T-cell (primary cell): ENCODE results near the gene ZNF646. TPM values are rescaled to one million over a fixed set of nuclear protein-coding genes. Genes with fewer than 3 reads are reported as not detected.

ENCODE experiments used
- ATAC-seq, 4 experiments: fragments of 200-7000 bp in 3 of 4; fragments of 150-1000 bp in 1 of 4; cut with Tn5 transposase; replicated peaks in 1 of 4; 1 replicate in 3 of 4; 2 replicates in 1 of 4; pipeline ENCODE4 v1.10.0; 2021; ENCODE audit warnings: moderate library complexity in 3 of 4, mild to moderate bottlenecking in 2 of 4, moderate number of reproducible peaks in 1 of 4
- CTCF ChIA-PET, 2 donors: fragments of 300-600 bp; sonication (Branson Sonifier 250); formaldehyde crosslinking; loops; one replicate each; lab custom pipeline; 2022; ENCODE audit warnings: antibody characterized with exemption in 2 of 2; lab: Charles Lee
- POLR2A ChIA-PET, 2 donors: fragments of 300-600 bp; sonication (Branson Sonifier 250); formaldehyde crosslinking; loops; one replicate each; lab custom pipeline; 2022; ENCODE audit warnings: antibody characterized with exemption in 2 of 2; lab: Charles Lee
- DNase-seq, 35 experiments: peaks; one replicate each; pipeline versions ENCODE4 v3.0.0 to v3.0.0-alpha.2; 2013 to 2023
- H3K27ac ChIP-seq: one replicate; pipeline ENCODE4 v1.5.1; 2013; ENCODE audit warnings: low read length
- H3K27me3 ChIP-seq, 2 experiments: replicated peaks in 1 of 2; 1 replicate in 1 of 2; 2 replicates in 1 of 2; pipeline versions ENCODE4 v1.6.1 to v1.7.0; 2013; ENCODE audit warnings: low read length in 1 of 2, mixed read lengths in 1 of 2; ENCODE audit not compliant: control insufficient read depth in 2 of 2, insufficient read depth in 2 of 2; ENCODE audit errors: extremely low read depth in 1 of 2
- H3K36me3 ChIP-seq, 2 donors: 1 replicate in 1 of 2; 2 replicates in 1 of 2; pipeline versions ENCODE4 v1.6.1 to v1.7.0; 2013; ENCODE audit warnings: low read length in 1 of 2; ENCODE audit not compliant: control insufficient read depth in 2 of 2, insufficient read depth in 1 of 2; ENCODE audit errors: extremely low read depth in 1 of 2
- H3K4me1 ChIP-seq, 2 experiments: 1 replicate in 1 of 2; 2 replicates in 1 of 2; pipeline versions ENCODE4 v1.6.1 to v1.7.0; 2013; ENCODE audit warnings: low read length in 2 of 2, mixed read lengths in 1 of 2; ENCODE audit not compliant: insufficient read depth in 2 of 2, control insufficient read depth in 1 of 2; ENCODE audit errors: extremely low read depth in 1 of 2
- H3K4me3 ChIP-seq, 2 donors: 1 replicate in 1 of 2; 2 replicates in 1 of 2; pipeline versions ENCODE4 v1.5.1 to v1.7.0; 2013; ENCODE audit warnings: mild to moderate bottlenecking in 2 of 2, low read length in 1 of 2, moderate library complexity in 1 of 2; ENCODE audit not compliant: control insufficient read depth in 1 of 2; ENCODE audit errors: extremely low read depth in 1 of 2
- H3K9me3 ChIP-seq: 2 replicates; pipeline ENCODE4 v1.7.0; 2013
- H3K27ac Mint-ChIP-seq, 2 donors: one replicate each; pipeline ENCODE4 v1.8.0; 2020 to 2021; ENCODE audit warnings: mild to moderate bottlenecking in 2 of 2, mixed read lengths in 2 of 2
- H3K27me3 Mint-ChIP-seq, 2 donors: one replicate each; pipeline ENCODE4 v1.8.0; 2021 to 2022; ENCODE audit warnings: mixed read lengths in 2 of 2
- H3K36me3 Mint-ChIP-seq: one replicate; pipeline ENCODE4 v1.8.0; 2021; ENCODE audit warnings: mixed read lengths
- H3K4me1 Mint-ChIP-seq, 3 donors: one replicate each; pipeline ENCODE4 v1.8.0; 2020 to 2022; ENCODE audit warnings: mixed read lengths in 3 of 3, mild to moderate bottlenecking in 1 of 3
- H3K4me3 Mint-ChIP-seq, 3 donors: one replicate each; pipeline ENCODE4 v1.8.0; 2020 to 2022; ENCODE audit warnings: mild to moderate bottlenecking in 3 of 3, mixed read lengths in 3 of 3, moderate library complexity in 3 of 3
- H3K9me3 Mint-ChIP-seq, 3 donors: one replicate each; pipeline ENCODE4 v1.8.0; 2020 to 2022; ENCODE audit warnings: mixed read lengths in 3 of 3
- WGBS: methylation state at CpG from one replicate; pipeline ENCODE4 v1.1.5; 2013; ENCODE audit warnings: missing lambda C conversion rate; ENCODE audit not compliant: insufficient coverage; 5-methylcytosine and 5-hydroxymethylcytosine counted together
- total RNA-seq, 35 experiments: library from RNA in 6 of 35; stranded (reverse) in 6 of 35; fragments of 120-200 nt in 1 of 35; gene quantifications; one replicate each; pipeline versions ENCODE4 v1.2.1 to v1.2.4 and lab custom pipeline; 2013 to 2026

The ZNF646 gene
- total RNA-seq, 5 donors from 2014 or later (not counting 1 experiment from before 2014, with no cell fraction given), result 21.1 to 47.7 (median 44.1) TPM

- DNase-seq, result no peak
- H3K36me3 Mint-ChIP-seq, result peaks cover 20% of the 10 kb centered on the region
- H3K9me3 ChIP-seq, result no peaks in the 10 kb centered on the region
- CTCF ChIA-PET, result no interaction called here
- ATAC-seq, result no peak
- H3K27ac ChIP-seq, result no peak overlapping the region
- H3K4me1 ChIP-seq, result peaks cover 4 to 23% of the 10 kb centered on the region in 2 experiments
- peaks cover 5 to 17% (median 14%) of the 10 kb centered on the region in 3 donors for H3K4me1 Mint-ChIP-seq
- no peak overlapping the region for H3K4me3 ChIP-seq
- H3K36me3 ChIP-seq, result peaks cover 12 to 31% of the 10 kb centered on the region in 2 donors
- H3K9me3 Mint-ChIP-seq, result no peaks in the 10 kb centered on the region
- 86% methylated on average over 1 of the region's 2 CpGs for WGBS
- POLR2A ChIA-PET, result no interaction called here
- peak overlapping the region in 1 of 2 donors; percentile 11 for H3K27ac Mint-ChIP-seq
- no peaks in the 10 kb centered on the region for H3K27me3 ChIP-seq
- H3K27me3 Mint-ChIP-seq, result no peaks in the 10 kb centered on the region
- no peak overlapping the region for H3K4me3 Mint-ChIP-seq
Observed at GRCh38 chr16:31112711-31113110, 38.5 kb downstream of the ZNF646 start.

- POLR2A ChIA-PET, result interaction anchor here in 1 of 2 donors (0.6 kb wide), 1 partner anchor 22 kb away, joined by 3 read pairs; the partner anchor contains the start of gene PRSS8
- H3K4me1 ChIP-seq, result peaks cover 9 to 24% of the 10 kb centered on the region in 2 experiments
- no peak for DNase-seq
- Mint-ChIP-seq H3K9me3 (no peaks in the 10 kb centered on the region), H3K4me3 (peak overlapping the region in 1 of 3 donors; percentile 9), H3K27ac (peak overlapping the region in 1 of 2 donors; percentile 68), H3K4me1 (peaks cover 6 to 19% (median 15%) of the 10 kb centered on the region in 3 donors), H3K27me3 (no peaks in the 10 kb centered on the region), H3K36me3 (peaks cover 20% of the 10 kb centered on the region)
- ATAC-seq, result no peak
- H3K27me3 ChIP-seq, result no peaks in the 10 kb centered on the region
- H3K27ac ChIP-seq, result no peak overlapping the region
- CTCF ChIA-PET, result interaction anchor here in 1 of 2 donors (0.6 kb wide), 1 partner anchor 10 kb away, joined by 5 read pairs; no protein-coding TSS in a partner anchor
- 63% methylated on average over 2 of the region's 5 CpGs for WGBS
- no peak overlapping the region for H3K4me3 ChIP-seq
- H3K36me3 ChIP-seq, result peaks cover 12 to 31% of the 10 kb centered on the region in 2 donors
- no peaks in the 10 kb centered on the region for H3K9me3 ChIP-seq
Observed at GRCh38 chr16:31113121-31114120, 39.2 kb downstream of the ZNF646 start.

- peaks cover 20% of the 10 kb centered on the region for H3K36me3 Mint-ChIP-seq
- H3K27ac Mint-ChIP-seq, result peak overlapping the region in 1 of 2 donors; percentile 64
- no peaks in the 10 kb centered on the region for H3K9me3 Mint-ChIP-seq
- Histone ChIP-seq H3K36me3 (peaks cover 12 to 39% of the 10 kb centered on the region in 2 donors), H3K4me3 (no peak overlapping the region), H3K27me3 (no peaks in the 10 kb centered on the region), H3K27ac (no peak overlapping the region), H3K9me3 (no peaks in the 10 kb centered on the region), H3K4me1 (peaks cover 6 to 24% of the 10 kb centered on the region in 2 experiments)
- H3K4me3 Mint-ChIP-seq, result no peak overlapping the region
- CTCF ChIA-PET, result interaction anchor here in 1 of 2 donors (0.6 kb wide), 1 partner anchor 11 kb away, joined by 5 read pairs; no protein-coding TSS in a partner anchor
- H3K4me1 Mint-ChIP-seq, result peaks cover 15 to 26% (median 20%) of the 10 kb centered on the region in 3 donors
- DNase-seq (no peak), ATAC-seq (no peak)
- H3K27me3 Mint-ChIP-seq, result no peaks in the 10 kb centered on the region
- POLR2A ChIA-PET, result no interaction called here
- WGBS, result 100% methylated on average over 2 of the region's 8 CpGs
Observed at GRCh38 chr16:31114468-31114867, 40.2 kb downstream of the ZNF646 start.

- no peaks in the 10 kb centered on the region for H3K9me3 ChIP-seq
- H3K4me1 ChIP-seq, result peaks cover 6 to 23% of the 10 kb centered on the region in 2 experiments
- POLR2A ChIA-PET, result interaction anchor here (0.5 to 1.6 kb wide), 15 partner anchors 8 to 1108 kb away, joined by 3 to 16 read pairs (median 3); partner anchors contain the start of genes BCKDK (in 1 of the 2), FUS (in 1 of the 2), ZNF267 (in 1 of the 2) and ZNF646 (in 1 of the 2)
- peaks cover 20% of the 10 kb centered on the region for H3K36me3 Mint-ChIP-seq
- CTCF ChIA-PET, result interaction anchor here (0.6 to 1.8 kb wide), 12 partner anchors 11 to 1075 kb away, joined by 3 to 28 read pairs (median 4); partner anchors contain the start of genes ARMC5 (in 1 of the 2), ZNF646 (in 1 of the 2) and ZNF668 (in 1 of the 2)
- H3K9me3 Mint-ChIP-seq, result no peaks in the 10 kb centered on the region
- ATAC-seq (peak; percentile 92 to 97 (median 95)), DNase-seq (peak; percentile 93 to 98 (median 96))
- peak within 1 kb of the TSS; percentile 68 for H3K27ac ChIP-seq
- H3K4me1 Mint-ChIP-seq, result peaks cover 15 to 21% (median 21%) of the 10 kb centered on the region in 3 donors
- WGBS, result under 1% methylated on average over 55 of the region's 68 CpGs
- no peaks in the 10 kb centered on the region for H3K27me3 Mint-ChIP-seq
- H3K27me3 ChIP-seq, result no peaks in the 10 kb centered on the region
- peak within 1 kb of the TSS; percentile 55 to 61 for H3K4me3 ChIP-seq
- H3K27ac Mint-ChIP-seq, result peak within 1 kb of the TSS; percentile 91 to 93
- peak within 1 kb of the TSS; percentile 81 to 89 (median 88) for H3K4me3 Mint-ChIP-seq
- peaks cover 22 to 42% of the 10 kb centered on the region in 2 donors for H3K36me3 ChIP-seq
Observed at GRCh38 chr16:31117384-31118222, 43.4 kb downstream of the ZNF646 start, which contains the start of gene KAT8. Gene KAT8 (plus strand): TSS chr16:31117664. CDS start chr16:31117682, 18 bp downstream.

- Mint-ChIP-seq H3K9me3 (no peaks in the 10 kb centered on the region), H3K36me3 (peaks cover 20% of the 10 kb centered on the region), H3K27ac (peak overlapping the region; percentile 91 to 93), H3K4me3 (peak overlapping the region; percentile 81 to 89 (median 88)), H3K27me3 (no peaks in the 10 kb centered on the region), H3K4me1 (peaks cover 15 to 21% (median 21%) of the 10 kb centered on the region in 3 donors)
- ATAC-seq, result no peak
- Histone ChIP-seq H3K4me1 (peaks cover 6 to 23% of the 10 kb centered on the region in 2 experiments), H3K36me3 (peaks cover 22 to 43% of the 10 kb centered on the region in 2 donors), H3K27ac (peak overlapping the region; percentile 68), H3K27me3 (no peaks in the 10 kb centered on the region), H3K4me3 (peak overlapping the region; percentile 55 to 61), H3K9me3 (no peaks in the 10 kb centered on the region)
- CTCF ChIA-PET, result interaction anchor here in 1 of 2 donors (1.0 to 1.8 kb wide), 5 partner anchors 12 to 341 kb away, joined by 3 to 28 read pairs (median 6); partner anchors contain the start of genes ARMC5, ZNF646 and ZNF668
- DNase-seq, result no peak
- 47% methylated on average over 5 of the region's 9 CpGs for WGBS
- POLR2A ChIA-PET, result interaction anchor here (0.6 to 1.6 kb wide), 9 partner anchors 11 to 755 kb away, joined by 3 to 16 read pairs (median 3); partner anchors contain the start of genes BCKDK (in 1 of the 2), FUS (in 1 of the 2), ZNF267 (in 1 of the 2) and ZNF646 (in 1 of the 2)
Observed at GRCh38 chr16:31118223-31119155, 44.3 kb downstream of the ZNF646 start.
